Ishikawa (cell line): ENCODE measurements around the gene SCN10A.

Source experiments
- EGR1 ChIP-seq: IDR thresholded peaks from 2 replicates; pipeline ENCODE4 v1.6.1; 2012
- RAD21 ChIP-seq: IDR thresholded peaks from 2 replicates; pipeline ENCODE4 v1.6.1; 2012; ENCODE audit warnings: low read depth
- YY1 ChIP-seq: IDR thresholded peaks from 2 replicates; pipeline ENCODE4 v1.6.1; 2012; ENCODE audit warnings: low read depth
- ZBTB7A ChIP-seq: IDR thresholded peaks from 2 replicates; pipeline ENCODE4 v1.6.1; 2012; ENCODE audit warnings: low read depth
- TF ChIP-seq, protein P1 (sequence below): IDR thresholded peaks from 2 replicates; pipeline ENCODE4 v1.6.1; 2012

DNA sequence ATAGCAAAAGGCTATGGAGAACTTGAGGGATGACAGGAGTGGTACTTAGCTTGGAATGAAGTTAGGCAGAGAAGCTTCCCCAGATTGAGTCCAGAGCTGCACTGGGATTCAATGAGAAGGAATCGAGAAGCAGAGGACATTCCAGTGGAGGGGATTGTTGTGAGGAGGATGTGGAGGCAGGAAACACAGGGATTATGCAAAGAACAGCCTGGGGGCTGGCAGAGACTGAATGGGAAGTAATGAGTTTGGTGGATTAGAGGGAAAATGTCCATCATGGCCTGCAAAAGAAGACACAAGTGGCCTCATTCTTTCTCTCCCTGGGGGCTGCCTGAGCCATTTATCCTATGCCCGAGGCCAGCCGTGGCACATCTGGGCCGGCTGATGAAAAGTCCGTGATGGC lies 20.5 kb upstream of the SCN10A start:
- TF ChIP-seq RAD21 = no peak
- no peak for TF ChIP-seq EGR1
- no peak for TF ChIP-seq ZBTB7A
- TF ChIP-seq YY1 = no peak
- TF ChIP-seq, protein P1, sequence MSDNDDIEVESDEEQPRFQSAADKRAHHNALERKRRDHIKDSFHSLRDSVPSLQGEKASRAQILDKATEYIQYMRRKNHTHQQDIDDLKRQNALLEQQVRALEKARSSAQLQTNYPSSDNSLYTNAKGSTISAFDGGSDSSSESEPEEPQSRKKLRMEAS = no peak
